ENCODE measurements around the gene CTBP2. TPM values are rescaled to one million over a fixed set of nuclear protein-coding genes. Genes with fewer than 3 reads are reported as not detected.

CTBP2 gene
- polyA plus RNA-seq (2011; rRNA removed) (49.3 and 72.9 TPM in 2 replicates), polyA minus RNA-seq (2011; rRNA and poly(A)+ RNA removed) (89.0 and 96.2 TPM in 2 replicates)

DNA sequence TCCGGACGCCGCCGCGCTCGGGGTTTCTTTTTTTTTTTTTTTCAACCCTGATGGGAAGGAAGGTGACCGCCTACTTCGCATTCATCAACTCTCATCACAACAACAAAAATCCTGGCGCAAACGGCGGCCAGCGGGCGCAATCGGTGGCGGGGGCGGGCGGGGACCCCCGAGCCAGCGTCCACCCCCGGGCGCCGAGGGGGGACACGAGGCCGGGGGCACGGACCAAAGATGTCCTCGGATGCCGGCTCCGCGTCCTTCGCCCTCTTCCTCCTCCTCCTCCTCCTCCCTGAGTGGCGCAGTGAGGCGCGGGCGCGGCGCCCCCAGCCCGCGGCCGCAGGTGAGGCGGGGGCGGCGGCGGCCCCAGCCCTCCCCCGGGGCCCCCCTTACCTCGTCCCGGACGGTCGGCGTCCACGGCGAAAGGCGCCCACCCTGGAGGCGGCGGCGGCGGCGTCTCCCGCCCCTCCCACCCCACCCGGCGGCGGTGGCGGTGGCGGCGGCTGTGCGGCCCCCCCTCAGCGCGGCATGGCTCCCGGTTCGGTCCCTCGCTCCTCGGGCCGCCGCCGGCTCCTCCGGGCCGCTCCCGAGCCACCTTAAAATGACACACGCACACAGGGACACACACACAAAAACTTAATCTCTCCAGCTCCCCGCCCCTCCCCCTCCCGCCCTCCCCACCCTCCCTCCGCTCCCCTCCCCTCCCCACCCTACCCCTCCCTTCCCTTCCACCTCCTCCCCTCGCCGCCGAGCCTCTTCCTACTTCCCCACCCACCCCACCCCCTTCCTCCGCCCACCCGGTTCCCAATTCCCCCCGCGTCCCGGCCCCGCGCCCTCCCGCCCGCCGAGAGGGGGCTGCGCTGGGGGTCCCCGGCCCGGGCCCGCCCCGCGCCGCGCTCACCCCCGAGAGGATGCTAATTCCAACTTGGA, at the start of gene CTBP2:
CTBP2 (minus strand) TSS at position 632 of the 924 bp plus-strand sequence.
- POLR2A ChIA-PET, result no interaction called here
- no peak for TF ChIP-seq CTCF (IDR thresholded peaks at IDR 0.05; ENCODE audit: insufficient read depth, low read depth, low read length)
- H3K27me3 ChIP-seq (ENCODE audit: control insufficient read depth, insufficient read depth, low read length), result no peaks in the 10 kb centered on the region
- CTCF ChIA-PET, result no interaction called here
- peak within 1 kb of the TSS; percentile 73 for H3K4me3 ChIP-seq (ENCODE audit: low read depth, low read length)
- H3K36me3 ChIP-seq (ENCODE audit: control insufficient read depth, insufficient read depth, low read length), result no peaks in the 10 kb centered on the region
- no peak for DNase-seq (ENCODE audit: low read depth)

DNA sequence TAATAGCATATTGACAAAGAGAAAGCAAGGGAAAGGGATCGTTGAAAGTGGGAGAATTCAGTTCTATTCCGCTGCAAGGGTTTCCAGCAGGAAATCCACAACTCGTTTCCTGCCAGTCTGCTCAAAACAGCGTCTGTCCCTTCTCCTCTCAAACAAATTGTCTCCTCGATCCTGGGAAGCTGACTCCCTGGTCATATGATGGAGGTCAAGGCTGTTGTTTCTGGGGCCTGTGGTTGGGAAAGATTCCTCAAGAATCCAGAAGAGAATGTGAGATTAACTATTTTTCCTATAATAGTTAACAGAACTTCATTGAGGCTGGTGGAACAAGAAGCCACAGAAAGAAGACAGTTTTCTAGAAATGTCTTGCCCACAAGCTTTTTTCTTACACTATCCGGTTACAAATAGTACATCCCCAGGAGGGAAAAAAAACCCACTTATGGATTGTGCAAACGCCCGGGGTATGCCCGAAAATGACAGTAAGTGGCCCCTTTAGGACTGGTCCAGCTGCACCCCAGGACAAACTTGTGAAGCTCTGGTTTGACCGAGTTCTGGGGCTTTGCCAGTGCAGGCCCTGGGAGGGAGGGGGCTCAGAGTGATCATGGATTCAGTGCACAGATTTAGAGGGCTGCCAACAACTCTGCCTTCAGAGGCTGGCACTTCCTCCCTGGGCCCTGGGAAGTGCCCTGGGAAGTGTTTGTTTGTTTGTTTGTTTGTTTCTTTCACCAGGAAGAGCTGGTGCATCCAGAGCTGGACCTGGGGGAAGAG, 49.4 kb upstream of the CTBP2 start:
- TF ChIP-seq CTCF (IDR thresholded peaks at IDR 0.05; ENCODE audit: insufficient read depth, low read depth, low read length), result no peak
- DNase-seq (ENCODE audit: low read depth), result peak; percentile 30
- H3K4me3 ChIP-seq (ENCODE audit: low read depth, low read length), result no peak overlapping the region
- H3K36me3 ChIP-seq (ENCODE audit: control insufficient read depth, insufficient read depth, low read length), result no peaks in the 10 kb centered on the region
- CTCF ChIA-PET, result no interaction called here
- POLR2A ChIA-PET, result no interaction called here
- no peaks in the 10 kb centered on the region; the same call in 1 of the 2 replicates for H3K27me3 ChIP-seq (ENCODE audit: control insufficient read depth, insufficient read depth, low read length)

GRCh38 chr10:125208854-125209565, 48.6 kb upstream of the CTBP2 start:
- H3K36me3 ChIP-seq (ENCODE audit: control insufficient read depth, insufficient read depth, low read length), result no peaks in the 10 kb centered on the region
- no peaks in the 10 kb centered on the region; the same call in 1 of the 2 replicates for H3K27me3 ChIP-seq (ENCODE audit: control insufficient read depth, insufficient read depth, low read length)
- H3K4me3 ChIP-seq (ENCODE audit: low read depth, low read length), result no peak overlapping the region
- ChIA-PET POLR2A (no interaction called here), CTCF (interaction anchor here (1.0 kb wide), 1 partner anchor 40 kb away, joined by 3 read pairs; no protein-coding TSS in a partner anchor)
- TF ChIP-seq CTCF (IDR thresholded peaks at IDR 0.05; ENCODE audit: insufficient read depth, low read depth, low read length), result no peak
- DNase-seq (ENCODE audit: low read depth), result no peak

DNA sequence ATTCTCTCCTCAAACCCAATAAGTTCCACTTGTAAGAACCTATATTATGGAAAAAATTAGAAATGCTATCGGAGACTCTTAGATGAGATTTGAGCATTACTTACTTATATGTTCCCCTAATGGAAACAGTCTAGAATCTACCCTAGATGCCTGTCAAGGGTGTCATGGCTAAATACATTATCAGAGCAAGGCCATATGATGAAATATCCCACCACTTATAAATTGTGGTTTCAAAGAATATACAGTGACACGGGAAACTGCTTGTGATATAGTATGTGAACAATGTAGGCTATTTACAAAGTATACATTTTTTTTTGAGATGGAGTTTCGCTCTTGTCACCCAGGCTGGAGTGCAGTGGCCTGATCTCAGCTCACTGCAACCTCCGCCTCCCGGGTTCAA, 46.3 kb upstream of the CTBP2 start:
- DNase-seq (ENCODE audit: low read depth), result no peak
- CTCF ChIA-PET, result interaction anchor here (0.6 to 1.6 kb wide), 2 partner anchors 11 kb away, joined by 3 read pairs; no protein-coding TSS in a partner anchor
- Histone ChIP-seq H3K27me3 (ENCODE audit: control insufficient read depth, insufficient read depth, low read length) (no peaks in the 10 kb centered on the region; the same call in 1 of the 2 replicates), H3K4me3 (ENCODE audit: low read depth, low read length) (no peak overlapping the region), H3K36me3 (ENCODE audit: control insufficient read depth, insufficient read depth, low read length) (no peaks in the 10 kb centered on the region)
- no peak for TF ChIP-seq CTCF (IDR thresholded peaks at IDR 0.05; ENCODE audit: insufficient read depth, low read depth, low read length)
- POLR2A ChIA-PET, result interaction anchor here (0.7 kb wide), 1 partner anchor 66 kb away, joined by 3 read pairs; no protein-coding TSS in a partner anchor
